Right kidney (tissue), 1 donor: Measurements from ENCODE around the gene PCDHA4.
"Not testable (repeated sequence)": the region's sequence is repeated elsewhere in the genome, so short reads cannot be mapped to it uniquely, and the experiment has no call there.

ENCODE experiments used
- DNase-seq: peaks from one replicate; pipeline ENCODE4 v3.0.0-alpha.2; 2016

PCDHA4 gene

DNA sequence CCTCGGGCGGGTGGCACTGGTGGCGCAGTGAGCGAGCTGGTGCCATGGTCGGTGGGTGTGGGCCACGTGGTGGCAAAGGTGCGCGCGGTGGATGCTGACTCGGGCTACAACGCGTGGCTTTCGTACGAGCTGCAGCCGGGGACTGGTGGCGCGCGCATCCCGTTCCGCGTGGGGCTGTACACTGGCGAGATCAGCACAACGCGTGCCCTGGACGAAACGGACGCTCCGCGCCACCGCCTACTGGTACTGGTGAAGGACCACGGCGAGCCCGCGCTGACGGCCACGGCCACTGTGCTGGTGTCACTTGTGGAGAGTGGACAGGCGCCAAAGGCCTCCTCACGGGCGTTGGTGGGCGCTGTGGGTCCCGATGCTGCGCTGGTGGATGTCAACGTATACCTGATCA is 2.0 kb downstream of the PCDHA4 start:
- no peak for DNase-seq

DNA sequence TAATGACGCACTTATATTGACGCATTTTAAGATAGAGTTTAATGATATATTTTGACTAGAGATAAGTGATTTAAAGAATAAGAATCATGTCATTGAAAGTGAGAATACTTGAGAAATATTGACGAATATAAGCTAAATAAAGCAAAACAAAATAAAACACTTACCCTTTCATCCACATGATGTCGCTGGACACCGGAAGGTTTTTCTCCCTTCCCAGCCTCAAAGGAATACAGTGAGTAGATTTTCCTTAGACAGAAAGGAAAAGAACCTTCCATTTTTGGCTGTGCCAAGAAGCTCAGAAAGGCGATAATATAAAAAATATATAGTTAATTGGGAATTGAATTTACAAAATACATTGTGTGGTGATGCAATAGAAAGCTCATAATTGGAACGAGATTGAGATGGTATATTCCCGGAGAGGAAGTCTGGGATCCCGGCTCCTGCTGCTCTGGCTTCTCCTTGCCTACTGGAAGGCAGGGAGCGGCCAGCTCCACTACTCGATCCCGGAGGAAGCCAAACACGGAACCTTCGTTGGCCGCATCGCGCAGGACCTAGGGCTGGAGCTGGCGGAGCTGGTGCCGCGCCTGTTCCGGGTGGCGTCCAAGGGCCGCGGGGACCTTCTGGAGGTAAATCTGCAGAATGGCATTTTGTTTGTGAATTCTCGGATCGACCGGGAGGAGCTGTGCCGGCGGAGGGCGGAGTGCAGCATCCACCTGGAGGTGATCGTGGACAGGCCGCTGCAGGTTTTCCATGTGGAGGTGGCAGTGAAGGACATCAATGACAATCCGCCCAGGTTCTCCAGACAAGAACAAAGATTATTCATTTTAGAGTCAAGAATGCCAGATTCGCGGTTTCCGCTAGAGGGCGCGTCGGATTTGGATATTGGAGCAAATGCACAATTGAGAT is 14.8 kb downstream of the PCDHA4 start, which contains the start of gene PCDHA5:
TSS of gene PCDHA5 (plus strand) at position 239 of the 906 bp plus-strand sequence.
- DNase-seq: no peak

DNA sequence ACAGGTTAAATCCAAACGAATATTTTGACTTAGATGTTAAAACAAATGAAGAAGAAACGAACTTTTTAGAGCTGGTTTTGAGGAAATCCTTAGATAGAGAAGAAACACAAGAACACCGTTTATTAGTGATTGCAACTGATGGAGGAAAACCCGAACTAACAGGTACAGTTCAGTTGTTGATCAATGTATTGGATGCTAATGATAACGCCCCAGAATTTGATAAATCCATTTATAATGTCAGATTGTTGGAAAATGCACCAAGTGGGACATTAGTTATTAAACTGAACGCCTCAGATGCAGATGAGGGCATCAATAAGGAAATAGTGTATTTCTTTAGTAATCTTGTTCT is 15.4 kb downstream of the PCDHA4 start:
- DNase-seq: no peak

DNA sequence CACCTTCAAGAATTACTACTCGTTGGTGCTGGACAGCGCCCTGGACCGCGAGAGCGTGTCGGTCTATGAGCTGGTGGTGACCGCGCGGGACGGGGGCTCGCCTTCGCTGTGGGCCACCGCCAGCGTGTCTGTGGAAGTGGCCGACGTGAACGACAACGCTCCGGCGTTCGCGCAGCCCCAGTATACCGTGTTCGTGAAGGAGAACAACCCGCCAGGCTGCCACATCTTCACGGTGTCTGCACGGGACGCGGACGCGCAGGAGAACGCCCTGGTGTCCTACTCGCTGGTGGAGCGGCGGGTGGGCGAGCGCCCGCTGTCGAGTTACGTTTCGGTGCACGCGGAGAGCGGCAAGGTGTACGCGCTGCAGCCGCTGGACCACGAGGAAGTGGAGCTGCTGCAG is 16.1 kb downstream of the PCDHA4 start:
- DNase-seq: not testable (repeated sequence)

DNA sequence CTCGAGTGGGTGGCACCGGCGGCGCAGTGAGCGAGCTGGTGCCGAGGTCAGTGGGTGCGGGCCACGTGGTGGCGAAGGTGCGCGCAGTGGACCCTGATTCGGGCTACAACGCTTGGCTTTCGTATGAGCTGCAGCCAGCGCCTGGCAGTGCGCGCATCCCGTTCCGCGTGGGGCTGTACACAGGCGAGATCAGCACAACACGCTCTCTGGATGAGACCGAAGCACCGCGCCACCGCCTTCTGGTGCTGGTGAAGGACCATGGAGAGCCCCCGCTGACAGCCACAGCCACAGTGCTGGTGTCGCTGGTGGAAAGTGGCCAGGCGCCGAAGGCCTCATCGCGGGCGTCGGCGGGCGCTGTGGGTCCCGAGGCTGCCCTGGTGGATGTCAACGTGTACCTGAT is 16.6 kb downstream of the PCDHA4 start:
- no peak for DNase-seq

DNA sequence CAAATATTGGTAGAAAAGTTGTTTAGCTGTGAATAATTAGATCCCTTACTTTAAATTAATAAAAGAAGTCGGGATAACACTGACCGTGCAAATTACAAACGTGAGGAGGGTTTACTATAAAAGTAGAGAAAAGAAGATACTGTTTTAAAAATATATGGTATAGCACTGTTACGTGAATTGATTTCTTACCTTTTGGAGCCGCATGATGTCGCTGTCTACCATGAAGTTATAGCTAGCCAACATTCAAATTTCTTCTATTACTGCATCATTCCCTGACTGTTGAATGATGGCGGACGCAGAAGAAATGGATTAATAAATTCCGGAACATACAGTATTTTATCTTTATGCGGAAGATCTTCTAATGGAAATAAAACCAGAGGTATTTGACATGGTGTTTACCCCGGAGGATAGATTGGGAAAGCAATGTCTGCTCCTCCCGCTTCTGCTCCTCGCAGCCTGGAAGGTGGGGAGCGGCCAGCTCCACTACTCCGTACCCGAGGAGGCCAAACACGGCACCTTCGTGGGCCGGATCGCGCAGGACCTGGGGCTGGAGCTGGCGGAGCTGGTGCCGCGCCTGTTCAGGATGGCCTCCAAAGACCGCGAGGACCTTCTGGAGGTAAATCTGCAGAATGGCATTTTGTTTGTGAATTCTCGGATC is 21.0 kb downstream of the PCDHA4 start, which contains the start of gene PCDHA6:
TSS of gene PCDHA6 (plus strand) at position 257 of the 658 bp plus-strand sequence. CDS start at position 389, 132 bp downstream.
- no peak for DNase-seq

DNA sequence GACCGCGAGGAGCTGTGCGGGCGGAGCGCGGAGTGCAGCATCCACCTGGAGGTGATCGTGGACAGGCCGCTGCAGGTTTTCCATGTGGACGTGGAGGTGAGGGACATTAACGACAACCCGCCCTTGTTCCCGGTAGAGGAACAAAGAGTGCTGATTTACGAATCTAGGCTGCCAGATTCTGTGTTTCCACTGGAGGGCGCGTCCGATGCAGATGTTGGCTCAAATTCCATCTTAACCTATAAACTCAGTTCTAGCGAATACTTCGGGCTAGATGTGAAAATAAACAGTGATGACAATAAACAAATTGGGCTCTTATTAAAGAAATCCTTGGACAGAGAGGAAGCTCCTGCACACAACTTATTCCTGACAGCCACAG is 21.5 kb downstream of the PCDHA4 start:
- no peak for DNase-seq

DNA sequence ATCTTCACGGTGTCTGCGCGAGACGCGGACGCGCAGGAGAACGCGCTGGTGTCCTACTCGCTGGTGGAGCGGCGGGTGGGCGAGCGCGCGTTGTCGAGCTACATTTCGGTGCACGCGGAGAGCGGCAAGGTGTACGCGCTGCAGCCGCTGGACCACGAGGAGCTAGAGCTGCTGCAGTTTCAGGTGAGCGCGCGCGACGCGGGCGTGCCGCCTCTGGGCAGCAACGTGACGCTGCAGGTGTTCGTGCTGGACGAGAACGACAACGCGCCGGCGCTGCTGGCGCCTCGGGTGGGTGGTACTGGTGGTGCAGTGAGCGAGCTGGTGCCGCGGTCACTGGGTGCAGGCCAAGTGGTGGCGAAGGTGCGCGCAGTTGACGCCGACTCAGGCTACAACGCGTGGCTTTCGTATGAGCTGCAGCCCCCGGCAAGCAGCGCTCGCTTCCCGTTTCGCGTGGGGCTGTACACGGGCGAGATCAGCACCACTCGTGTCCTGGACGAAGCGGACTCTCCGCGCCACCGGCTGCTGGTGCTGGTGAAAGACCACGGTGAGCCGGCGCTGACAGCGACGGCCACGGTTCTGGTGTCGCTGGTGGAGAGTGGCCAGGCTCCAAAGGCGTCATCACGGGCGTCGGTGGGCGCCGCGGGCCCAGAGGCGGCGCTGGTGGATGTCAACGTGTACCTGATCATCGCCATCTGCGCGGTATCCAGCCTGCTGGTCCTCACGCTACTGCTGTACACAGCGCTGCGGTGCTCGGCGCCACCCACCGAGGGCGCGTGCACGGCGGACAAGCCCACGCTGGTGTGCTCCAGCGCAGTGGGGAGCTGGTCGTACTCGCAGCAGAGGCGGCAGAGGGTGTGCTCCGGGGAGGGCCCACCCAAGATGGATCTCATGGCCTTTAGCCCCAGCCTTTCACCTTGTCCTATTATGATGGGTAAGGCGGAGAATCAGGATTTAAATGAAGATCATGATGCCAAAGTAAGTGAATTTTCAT is 22.9 kb downstream of the PCDHA4 start:
- DNase-seq: not testable (repeated sequence)

DNA sequence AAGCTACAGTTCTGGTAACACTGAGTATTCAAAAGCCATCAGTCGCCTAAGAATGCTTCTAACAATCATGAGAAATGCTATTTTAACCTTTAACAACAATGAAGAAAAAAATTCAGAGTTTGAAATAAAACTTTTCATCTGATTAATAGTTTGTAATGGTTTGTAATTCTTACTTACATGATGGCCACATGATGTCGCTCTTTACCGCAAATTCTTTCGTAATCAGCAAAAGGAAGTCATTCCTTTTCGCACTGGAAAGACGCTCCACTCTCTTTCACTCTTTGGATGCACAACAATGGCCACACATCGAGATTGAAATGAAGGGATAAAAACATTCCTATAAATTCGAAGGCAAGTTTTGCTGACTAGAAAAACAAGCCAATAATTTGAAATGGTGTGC is 27.1 kb downstream of the PCDHA4 start, which contains the start of gene PCDHA7:
TSS of gene PCDHA7 (plus strand) at position 277 of the 400 bp plus-strand sequence. CDS start at position 392, 115 bp downstream.
- no peak for DNase-seq

DNA sequence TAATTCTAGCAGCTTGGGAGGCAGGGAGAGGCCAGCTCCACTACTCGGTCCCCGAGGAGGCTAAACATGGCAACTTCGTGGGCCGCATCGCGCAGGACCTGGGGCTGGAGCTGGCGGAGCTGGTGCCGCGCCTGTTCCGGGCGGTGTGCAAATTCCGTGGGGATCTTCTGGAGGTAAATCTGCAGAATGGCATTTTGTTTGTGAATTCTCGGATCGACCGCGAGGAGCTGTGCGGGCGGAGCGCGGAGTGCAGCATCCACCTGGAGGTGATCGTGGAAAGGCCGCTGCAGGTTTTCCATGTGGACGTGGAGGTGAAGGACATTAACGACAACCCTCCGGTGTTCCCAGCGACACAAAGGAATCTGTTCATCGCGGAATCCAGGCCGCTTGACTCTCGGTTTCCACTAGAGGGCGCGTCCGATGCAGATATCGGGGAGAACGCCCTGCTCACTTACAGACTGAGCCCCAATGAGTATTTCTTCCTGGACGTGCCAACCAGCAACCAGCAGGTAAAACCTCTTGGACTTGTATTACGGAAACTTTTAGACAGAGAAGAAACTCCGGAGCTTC is 27.7 kb downstream of the PCDHA4 start:
- not testable (repeated sequence) for DNase-seq

DNA sequence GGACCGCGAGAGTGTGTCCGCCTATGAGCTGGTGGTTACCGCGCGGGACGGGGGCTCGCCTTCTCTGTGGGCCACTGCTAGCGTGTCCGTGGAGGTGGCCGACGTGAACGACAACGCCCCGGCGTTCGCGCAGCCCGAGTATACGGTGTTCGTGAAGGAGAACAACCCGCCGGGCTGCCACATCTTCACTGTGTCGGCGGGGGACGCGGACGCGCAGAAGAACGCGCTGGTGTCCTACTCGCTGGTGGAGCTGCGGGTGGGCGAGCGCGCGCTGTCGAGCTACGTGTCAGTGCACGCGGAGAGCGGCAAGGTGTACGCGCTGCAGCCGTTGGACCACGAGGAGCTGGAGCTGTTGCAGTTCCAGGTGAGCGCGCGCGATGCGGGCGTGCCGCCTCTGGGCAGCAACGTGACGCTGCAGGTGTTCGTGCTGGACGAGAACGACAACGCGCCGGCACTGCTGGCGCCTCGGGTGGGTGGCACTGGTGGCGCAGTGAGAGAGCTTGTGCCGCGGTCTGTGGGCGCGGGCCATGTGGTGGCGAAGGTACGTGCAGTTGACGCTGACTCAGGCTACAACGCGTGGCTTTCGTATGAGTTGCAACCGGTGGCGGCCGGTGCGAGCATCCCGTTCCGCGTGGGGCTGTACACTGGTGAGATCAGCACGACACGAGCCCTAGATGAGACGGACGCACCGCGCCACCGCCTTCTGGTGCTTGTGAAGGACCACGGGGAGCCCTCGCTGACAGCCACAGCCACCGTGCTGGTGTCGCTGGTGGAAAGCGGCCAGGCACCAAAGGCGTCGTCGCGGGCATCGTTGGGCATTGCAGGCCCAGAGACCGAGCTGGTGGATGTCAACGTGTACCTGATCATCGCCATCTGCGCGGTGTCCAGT is 29.0 kb downstream of the PCDHA4 start:
- DNase-seq: no peak

DNA sequence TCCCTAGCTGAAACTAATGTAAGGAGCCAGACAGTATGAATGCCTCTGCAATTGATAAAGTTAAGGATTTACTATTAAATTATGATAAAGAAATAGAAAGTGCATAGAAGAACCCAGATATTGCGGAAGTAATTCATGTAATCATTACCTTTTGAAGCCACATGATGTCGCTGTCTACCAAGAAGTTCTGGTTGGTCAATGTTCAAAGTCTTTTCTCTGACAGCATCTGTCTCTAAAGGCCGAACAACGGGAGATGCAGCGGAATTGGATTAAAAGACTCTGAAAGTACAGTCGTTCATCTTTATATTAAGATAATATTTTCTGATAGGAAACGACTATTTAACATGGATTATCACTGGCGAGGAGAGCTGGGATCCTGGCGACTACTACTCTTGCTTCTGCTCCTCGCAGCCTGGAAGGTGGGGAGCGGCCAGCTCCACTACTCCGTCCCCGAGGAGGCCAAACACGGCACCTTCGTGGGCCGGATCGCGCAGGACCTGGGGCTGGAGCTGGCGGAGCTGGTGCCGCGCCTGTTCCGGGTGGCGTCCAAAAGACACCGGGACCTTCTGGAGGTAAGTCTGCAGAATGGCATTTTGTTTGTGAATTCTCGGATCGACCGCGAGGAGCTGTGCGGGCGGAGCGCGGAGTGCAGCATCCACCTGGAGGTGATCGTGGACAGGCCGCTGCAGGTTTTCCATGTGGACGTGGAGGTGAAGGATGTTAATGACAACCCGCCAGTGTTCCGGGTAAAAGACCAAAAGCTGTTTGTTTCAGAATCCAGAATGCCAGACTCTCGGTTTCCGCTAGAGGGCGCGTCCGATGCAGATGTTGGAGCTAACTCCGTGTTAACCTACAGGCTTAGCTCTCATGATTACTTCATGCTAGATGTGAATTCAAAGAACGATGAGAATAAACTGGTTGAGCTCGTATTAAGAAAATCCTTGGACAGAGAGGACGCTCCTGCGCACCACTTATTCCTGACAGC is 34.4 kb downstream of the PCDHA4 start, which contains the start of gene PCDHA8:
TSS of gene PCDHA8 (plus strand) at position 210 of the 985 bp plus-strand sequence. CDS start at position 345, 135 bp downstream.
- DNase-seq: no peak

DNA sequence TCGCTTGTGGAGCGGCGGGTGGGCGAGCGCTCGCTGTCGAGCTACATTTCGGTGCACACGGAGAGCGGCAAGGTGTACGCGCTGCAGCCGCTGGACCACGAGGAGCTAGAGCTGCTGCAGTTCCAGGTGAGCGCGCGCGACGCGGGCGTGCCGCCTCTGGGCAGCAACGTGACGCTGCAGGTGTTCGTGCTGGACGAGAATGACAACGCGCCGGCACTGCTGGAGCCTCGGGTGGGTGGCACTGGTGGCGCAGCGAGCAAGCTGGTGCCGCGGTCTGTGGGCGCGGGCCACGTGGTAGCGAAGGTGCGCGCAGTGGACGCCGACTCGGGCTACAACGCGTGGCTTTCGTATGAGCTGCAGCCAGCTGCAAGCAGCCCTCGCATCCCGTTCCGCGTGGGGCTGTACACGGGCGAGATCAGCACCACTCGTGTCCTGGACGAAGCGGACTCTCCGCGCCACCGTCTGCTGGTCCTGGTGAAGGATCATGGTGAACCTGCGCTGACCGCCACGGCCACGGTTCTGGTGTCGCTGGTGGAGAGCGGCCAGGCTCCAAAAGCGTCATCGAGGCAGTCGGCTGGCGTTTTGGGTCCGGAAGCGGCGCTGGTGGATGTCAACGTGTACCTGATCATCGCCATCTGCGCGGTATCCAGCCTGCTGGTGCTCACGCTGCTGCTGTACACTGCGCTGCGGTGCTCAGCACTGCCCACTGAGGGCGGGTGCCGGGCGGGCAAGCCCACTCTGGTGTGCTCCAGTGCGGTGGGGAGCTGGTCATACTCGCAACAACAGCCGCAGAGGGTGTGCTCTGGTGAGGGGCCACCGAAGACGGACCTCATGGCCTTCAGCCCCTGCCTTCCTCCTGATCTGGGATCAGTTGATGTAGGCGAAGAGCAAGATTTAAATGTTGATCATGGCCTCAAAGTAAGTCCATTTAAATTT is 36.2 kb downstream of the PCDHA4 start:
- DNase-seq: no peak

DNA sequence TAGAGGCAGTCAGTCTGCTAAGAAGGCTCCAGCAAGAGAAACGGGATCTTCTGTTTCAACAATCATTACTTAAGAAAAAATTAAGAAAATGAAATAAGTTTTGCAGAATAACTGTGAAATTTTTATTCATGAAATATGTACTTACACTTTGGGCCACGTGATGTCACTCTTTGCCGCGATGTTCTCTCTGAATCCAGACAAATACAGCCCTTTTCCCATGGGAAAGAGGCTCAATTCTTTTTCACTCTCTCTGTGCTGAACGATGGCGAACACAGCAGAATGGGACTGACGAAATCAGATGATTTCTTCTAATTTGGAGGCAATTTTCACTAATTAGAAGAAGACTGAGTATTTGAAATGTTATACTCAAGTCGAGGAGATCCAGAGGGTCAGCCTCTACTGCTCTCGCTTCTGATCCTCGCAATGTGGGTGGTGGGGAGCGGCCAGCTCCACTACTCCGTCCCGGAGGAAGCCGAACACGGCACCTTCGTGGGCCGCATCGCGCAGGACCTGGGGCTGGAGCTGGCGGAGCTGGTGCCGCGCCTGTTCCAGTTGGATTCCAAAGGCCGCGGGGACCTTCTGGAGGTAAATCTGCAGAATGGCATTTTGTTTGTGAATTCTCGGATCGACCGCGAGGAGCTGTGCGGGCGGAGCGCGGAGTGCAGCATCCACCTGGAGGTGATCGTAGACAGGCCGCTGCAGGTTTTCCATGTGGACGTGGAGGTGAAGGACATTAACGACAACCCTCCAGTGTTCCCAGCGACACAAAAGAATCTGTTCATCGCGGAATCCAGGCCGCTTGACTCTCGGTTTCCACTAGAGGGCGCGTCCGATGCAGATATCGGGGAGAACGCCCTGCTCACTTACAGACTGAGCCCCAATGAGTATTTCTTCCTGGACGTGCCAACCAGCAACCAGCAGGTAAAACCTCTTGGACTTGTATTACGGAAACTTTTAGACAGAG is 41.6 kb downstream of the PCDHA4 start, which contains the start of gene PCDHA9:
TSS of gene PCDHA9 (plus strand) at position 244 of the 964 bp plus-strand sequence. CDS start at position 358, 114 bp downstream.
- DNase-seq: not testable (repeated sequence)

DNA sequence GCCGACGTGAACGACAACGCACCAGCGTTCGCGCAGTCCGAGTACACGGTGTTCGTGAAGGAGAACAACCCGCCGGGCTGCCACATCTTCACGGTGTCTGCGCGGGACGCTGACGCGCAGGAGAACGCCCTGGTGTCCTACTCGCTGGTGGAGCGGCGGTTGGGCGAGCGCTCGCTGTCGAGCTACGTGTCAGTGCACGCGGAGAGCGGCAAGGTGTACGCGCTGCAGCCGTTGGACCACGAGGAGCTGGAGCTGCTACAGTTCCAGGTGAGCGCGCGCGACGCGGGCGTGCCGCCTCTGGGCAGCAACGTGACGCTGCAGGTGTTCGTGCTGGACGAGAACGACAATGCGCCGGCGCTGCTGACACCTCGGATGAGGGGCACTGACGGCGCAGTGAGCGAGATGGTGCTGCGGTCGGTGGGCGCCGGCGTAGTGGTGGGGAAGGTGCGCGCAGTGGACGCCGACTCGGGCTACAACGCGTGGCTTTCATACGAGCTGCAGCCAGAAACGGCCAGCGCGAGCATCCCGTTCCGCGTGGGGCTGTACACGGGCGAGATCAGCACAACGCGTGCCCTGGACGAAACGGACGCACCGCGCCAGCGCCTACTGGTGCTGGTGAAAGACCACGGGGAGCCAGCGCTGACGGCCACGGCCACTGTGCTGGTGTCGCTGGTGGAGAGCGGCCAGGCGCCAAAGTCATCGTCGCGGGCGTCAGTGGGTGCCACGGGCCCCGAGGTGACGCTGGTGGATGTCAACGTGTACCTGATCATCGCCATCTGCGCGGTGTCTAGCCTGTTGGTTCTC is 43.2 kb downstream of the PCDHA4 start:
- DNase-seq: not testable (repeated sequence)
